Mesothelial cell of epicardium (in vitro differentiated cells): ENCODE data around the gene GPC6. TPM values are rescaled to one million over a fixed set of nuclear protein-coding genes. Genes with fewer than 3 reads are reported as not detected.
A peak's percentile ranks its signal among the peaks of the same experiment; 100 is the strongest.

ENCODE experiments used
- DNase-seq, 2 experiments: peaks; one replicate each; pipeline ENCODE4 v3.0.0; 2021; ENCODE audit warnings: low spot score in 2 of 2; ENCODE audit not compliant: unreplicated experiment in 2 of 2
- H3K27ac Mint-ChIP-seq: 2 replicates; pipeline ENCODE4 v1.8.0; 2021; ENCODE audit warnings: mixed read lengths
- H3K27me3 Mint-ChIP-seq: 2 replicates; pipeline ENCODE4 v1.8.0; 2021; ENCODE audit warnings: low read depth, mixed read lengths
- H3K36me3 Mint-ChIP-seq: 2 replicates; pipeline ENCODE4 v1.8.0; 2021; ENCODE audit warnings: mixed read lengths
- H3K4me1 Mint-ChIP-seq: 2 replicates; pipeline ENCODE4 v1.8.0; 2021; ENCODE audit warnings: mixed read lengths
- H3K4me3 Mint-ChIP-seq: 2 replicates; pipeline ENCODE4 v1.8.0; 2021; ENCODE audit warnings: mild to moderate bottlenecking, moderate library complexity, mixed read lengths
- H3K9me3 Mint-ChIP-seq: 2 replicates; pipeline ENCODE4 v1.8.0; 2021; ENCODE audit warnings: mixed read lengths
- CTCF ChIP-seq: fragments of 200-600 bp; sonication (generic); IDR thresholded peaks from one replicate; pipeline ENCODE4 v1.5.0; 2021; ENCODE audit warnings: antibody characterized with exemption; ENCODE audit not compliant: unreplicated experiment
- total RNA-seq: library from RNA; stranded (reverse); gene quantifications from 3 replicates; pipeline ENCODE4 v1.2.1, GENCODE V29; 2021

Gene GPC6
- total RNA-seq, 1 donor from 2014 or later: 112 TPM

- no peak for TF ChIP-seq CTCF
- Mint-ChIP-seq H3K9me3 (peaks cover 4% of the 10 kb centered on the region), H3K36me3 (peaks cover 9% of the 10 kb centered on the region), H3K4me3 (no peak overlapping the region), H3K27ac (peak overlapping the region; percentile 30), H3K4me1 (peaks cover 25% of the 10 kb centered on the region), H3K27me3 (no peaks in the 10 kb centered on the region)
- DNase-seq: no peak
Observed at GRCh38 chr13:93455861-93456260, 229.3 kb downstream of the GPC6 start.

- Mint-ChIP-seq H3K36me3 (peaks cover 3% of the 10 kb centered on the region), H3K27me3 (no peaks in the 10 kb centered on the region)
- DNase-seq: no peak
Observed at GRCh38 chr13:93460005-93460404, 233.4 kb downstream of the GPC6 start.

GRCh38 chr13:93462151-93462550, 235.5 kb downstream of the GPC6 start:
- H3K27ac Mint-ChIP-seq: no peak overlapping the region
- DNase-seq: no peak
- H3K36me3 Mint-ChIP-seq: peaks cover 3% of the 10 kb centered on the region
- no peak overlapping the region for H3K4me3 Mint-ChIP-seq
- peaks cover 37% of the 10 kb centered on the region for H3K4me1 Mint-ChIP-seq
- H3K27me3 Mint-ChIP-seq: no peaks in the 10 kb centered on the region
- no peak for TF ChIP-seq CTCF
- H3K9me3 Mint-ChIP-seq: peaks cover 5% of the 10 kb centered on the region

More at GRCh38 chr13:93460005-93460404, 233.4 kb downstream of the GPC6 start:
- Mint-ChIP-seq H3K4me3 (no peak overlapping the region), H3K4me1 (peaks cover 36% of the 10 kb centered on the region), H3K9me3 (peaks cover 5% of the 10 kb centered on the region), H3K27ac (peak overlapping the region; percentile 18)
- no peak for TF ChIP-seq CTCF

- no peaks in the 10 kb centered on the region for H3K27me3 Mint-ChIP-seq
- peaks cover 27% of the 10 kb centered on the region for H3K4me1 Mint-ChIP-seq
- no peak for TF ChIP-seq CTCF
- no peak overlapping the region for H3K27ac Mint-ChIP-seq
- H3K36me3 Mint-ChIP-seq: peaks cover 14% of the 10 kb centered on the region
- no peak for DNase-seq
- H3K9me3 Mint-ChIP-seq: peaks cover 22% of the 10 kb centered on the region
- H3K4me3 Mint-ChIP-seq: no peak overlapping the region
Observed at GRCh38 chr13:93466502-93467036, 240.0 kb downstream of the GPC6 start.

- H3K27ac Mint-ChIP-seq: no peak overlapping the region
- H3K36me3 Mint-ChIP-seq: peaks cover 14% of the 10 kb centered on the region
- peaks cover 24% of the 10 kb centered on the region for H3K4me1 Mint-ChIP-seq
- no peak for DNase-seq
- no peaks in the 10 kb centered on the region for H3K27me3 Mint-ChIP-seq
- no peak overlapping the region for H3K4me3 Mint-ChIP-seq
- peaks cover 22% of the 10 kb centered on the region for H3K9me3 Mint-ChIP-seq
- no peak for TF ChIP-seq CTCF
Observed at GRCh38 chr13:93467175-93467574, 240.6 kb downstream of the GPC6 start.

GRCh38 chr13:93468433-93468832, 241.8 kb downstream of the GPC6 start:
- Mint-ChIP-seq H3K4me3 (no peak overlapping the region), H3K36me3 (peaks cover 14% of the 10 kb centered on the region), H3K4me1 (peaks cover 17% of the 10 kb centered on the region), H3K27ac (no peak overlapping the region), H3K9me3 (peaks cover 22% of the 10 kb centered on the region), H3K27me3 (no peaks in the 10 kb centered on the region)
- no peak for TF ChIP-seq CTCF
- DNase-seq: no peak
